GM21381 (cell line): ENCODE data around the gene IL1B.

Source experiments
- ATAC-seq: cut with Tn5 transposase; IDR thresholded peaks from one replicate; pipeline ENCODE4 v1.9.1; 2021; ENCODE audit warnings: mild to moderate bottlenecking, moderate library complexity; ENCODE audit not compliant: unreplicated experiment

Gene IL1B

GRCh38 chr2:112811276-112811831 is 25.2 kb downstream of the IL1B start:
- ATAC-seq, result no peak

DNA sequence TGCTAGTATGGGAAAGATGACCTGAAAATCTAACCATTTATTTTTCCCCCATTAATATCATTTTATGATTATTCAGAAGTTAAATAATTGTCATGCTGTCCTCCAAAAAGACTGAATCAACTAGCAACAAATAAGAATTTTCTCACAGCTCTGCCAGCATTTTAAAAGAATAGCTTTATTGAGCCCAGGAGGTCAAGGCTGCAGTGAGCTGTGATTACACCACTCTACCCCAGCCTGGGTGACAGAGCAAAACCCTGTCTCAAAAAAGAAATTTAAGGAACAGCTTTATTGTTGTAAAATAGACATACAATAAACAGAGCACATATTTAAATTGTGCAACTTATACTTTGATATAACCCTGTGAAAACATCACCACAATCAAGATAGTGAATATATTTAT is 27.5 kb downstream of the IL1B start:
- ATAC-seq, result no peak

DNA sequence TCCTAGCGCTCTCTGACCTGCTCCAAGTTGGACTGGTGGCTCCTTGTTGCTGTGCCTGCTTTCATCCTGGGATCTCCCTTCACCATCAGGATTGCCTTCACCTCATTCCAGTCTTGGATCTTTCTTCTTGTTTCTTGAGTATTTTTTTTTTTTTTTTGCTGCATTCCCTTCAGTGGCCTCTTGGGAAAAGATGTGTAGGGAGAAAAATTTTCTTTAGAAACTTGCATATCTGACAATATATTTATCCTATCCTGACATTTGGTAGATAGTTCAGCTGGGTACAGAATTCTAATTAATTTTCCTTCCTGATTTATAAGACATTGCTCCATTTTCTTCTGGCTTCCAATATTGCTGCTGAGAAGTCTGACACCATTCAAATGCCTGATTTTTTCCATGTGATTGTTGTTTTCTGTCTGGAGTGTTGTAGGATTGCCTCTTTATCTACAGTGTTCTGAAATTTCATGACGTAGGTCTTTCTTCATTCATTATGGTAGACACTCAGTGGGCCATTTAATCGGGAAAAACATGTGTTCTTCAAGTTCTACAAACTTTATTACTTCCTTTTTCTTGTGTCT is 29.3 kb downstream of the IL1B start:
- ATAC-seq, result no peak

DNA sequence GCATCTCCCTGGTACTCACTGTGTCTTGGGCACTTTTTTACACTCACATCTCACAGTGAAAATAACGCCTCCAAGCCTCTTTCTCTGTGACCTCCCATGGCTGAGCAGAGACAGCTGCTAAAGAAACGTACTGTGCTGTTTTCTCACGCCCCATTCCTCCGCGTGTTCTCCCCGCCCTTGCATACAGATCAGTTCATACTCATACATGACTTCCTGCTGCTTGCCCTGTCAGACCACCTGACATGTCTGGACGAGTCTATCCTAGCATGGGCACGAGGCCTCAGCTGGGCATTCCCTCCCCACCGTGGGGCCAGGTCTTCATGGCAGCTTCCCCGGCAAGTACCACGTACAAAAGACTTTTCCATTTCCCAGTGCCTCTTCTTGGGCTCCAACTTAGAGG is 31.0 kb downstream of the IL1B start:
- peak; percentile 48 for ATAC-seq

GRCh38 chr2:112803691-112804521 is 32.7 kb downstream of the IL1B start:
- peak; percentile 45 for ATAC-seq

- no peak for ATAC-seq
These were observed 35.5 kb downstream of the IL1B start for GRCh38 chr2:112800881-112801583.

DNA sequence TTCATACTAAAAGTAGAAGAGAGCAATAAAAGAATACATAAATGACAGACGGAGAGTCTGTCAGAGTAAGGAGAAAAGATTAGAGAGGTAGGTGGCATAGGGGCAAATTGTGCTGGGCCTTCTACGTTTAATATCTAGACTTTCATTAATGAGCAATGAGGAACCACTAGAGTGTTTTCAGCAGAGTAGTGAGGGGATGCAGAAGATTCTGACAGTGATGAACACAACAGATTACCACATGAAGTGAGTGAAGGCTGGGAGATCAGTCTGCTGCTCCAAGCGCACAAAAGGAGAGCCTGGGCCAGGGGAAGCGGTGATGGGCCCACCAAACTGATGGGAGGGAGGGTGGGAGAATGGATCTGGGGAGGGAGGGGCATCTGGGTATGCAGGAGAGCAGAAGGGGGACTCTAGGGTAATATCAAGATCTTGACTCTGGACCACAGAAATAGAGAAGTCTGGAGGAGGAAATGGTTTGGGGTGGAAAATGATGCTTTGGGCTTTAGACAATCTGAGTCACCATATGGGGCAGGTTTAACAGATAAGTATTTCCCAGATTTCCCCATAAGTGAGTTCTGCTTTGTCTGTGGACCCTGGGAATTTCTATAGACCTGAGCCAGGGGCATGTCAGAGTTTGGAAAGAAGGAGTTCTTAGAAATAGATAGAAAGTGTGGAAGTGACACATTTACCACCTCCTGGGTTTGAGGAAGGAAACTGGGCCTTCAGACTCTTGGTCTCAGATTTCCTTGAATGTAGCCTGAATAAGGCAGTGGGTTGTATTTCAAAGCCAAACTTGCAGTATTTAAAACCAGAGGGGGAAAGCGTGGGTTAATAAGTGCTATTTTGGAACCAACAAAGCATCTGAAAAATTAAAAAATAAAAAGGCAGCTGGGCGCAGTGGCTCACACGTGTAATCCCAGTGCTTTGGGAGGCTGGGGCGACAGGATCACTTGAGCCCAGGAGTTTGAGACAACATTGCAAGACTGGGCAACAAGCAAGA is 37.3 kb downstream of the IL1B start:
- no peak for ATAC-seq

DNA sequence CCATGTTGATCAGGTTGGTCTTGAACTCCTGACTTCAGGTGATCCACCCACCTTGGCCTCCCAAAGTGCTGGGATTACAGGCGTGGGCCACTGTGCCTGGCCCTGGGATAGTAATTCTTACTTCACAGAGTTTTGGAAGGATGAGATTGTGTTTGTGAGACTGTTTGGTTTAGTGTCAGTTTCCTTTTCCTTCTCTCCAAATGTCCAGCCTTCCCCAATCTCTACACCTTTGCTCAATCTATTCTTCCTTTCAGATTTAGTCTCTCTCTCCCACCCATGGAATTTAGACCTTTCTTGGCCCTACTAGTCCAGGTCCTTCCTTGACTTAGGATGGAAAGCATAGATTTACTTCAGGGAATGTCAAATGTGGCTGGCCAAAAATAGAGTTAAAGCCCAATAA is 40.1 kb downstream of the IL1B start:
- no peak for ATAC-seq

DNA sequence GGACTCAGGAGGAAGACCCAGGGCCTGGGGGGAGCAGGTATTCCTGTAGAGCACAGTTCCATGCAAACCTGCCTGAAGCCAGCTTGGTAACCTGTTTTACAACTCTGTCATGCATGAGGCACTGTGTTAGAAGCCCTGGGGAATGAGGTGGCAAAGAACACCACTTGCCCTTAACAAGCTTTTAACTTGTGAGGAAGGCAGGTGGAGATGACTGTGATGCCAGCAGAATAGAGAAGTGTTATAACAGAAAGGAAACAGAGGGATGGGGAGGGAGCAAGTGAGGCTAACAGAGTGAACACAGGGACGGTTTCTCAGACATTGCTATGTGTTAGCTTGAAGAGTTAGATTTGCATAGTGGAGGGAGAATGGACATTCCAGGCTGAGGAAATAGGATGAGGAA is 40.8 kb downstream of the IL1B start:
- ATAC-seq, result no peak

DNA sequence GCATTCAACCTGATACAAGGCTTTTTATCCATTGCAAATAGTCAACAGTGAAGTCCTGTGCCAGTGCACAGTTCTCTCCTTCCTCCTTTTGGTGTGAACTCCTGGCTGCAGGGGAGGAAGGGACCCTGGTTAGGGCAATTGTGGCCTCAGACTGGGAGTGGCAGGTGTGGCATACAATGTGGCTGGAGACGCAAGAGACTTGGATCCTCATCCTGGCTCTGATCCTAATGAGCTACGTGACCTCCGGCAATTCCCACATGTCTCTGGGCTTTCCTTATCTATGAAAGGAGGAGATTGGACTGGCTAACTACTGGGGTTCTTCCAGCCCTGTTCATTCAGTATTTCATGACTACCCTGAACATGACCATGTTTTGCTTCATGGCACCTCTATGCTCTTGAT is 41.7 kb downstream of the IL1B start:
- ATAC-seq, result no peak

GRCh38 chr2:112794131-112794733 is 42.3 kb downstream of the IL1B start:
- peak; percentile 65 for ATAC-seq

- ATAC-seq, result no peak
These were observed 43.1 kb downstream of the IL1B start for GRCh38 chr2:112793449-112793978.

GRCh38 chr2:112792419-112792818 is 44.2 kb downstream of the IL1B start:
- ATAC-seq, result no peak

DNA sequence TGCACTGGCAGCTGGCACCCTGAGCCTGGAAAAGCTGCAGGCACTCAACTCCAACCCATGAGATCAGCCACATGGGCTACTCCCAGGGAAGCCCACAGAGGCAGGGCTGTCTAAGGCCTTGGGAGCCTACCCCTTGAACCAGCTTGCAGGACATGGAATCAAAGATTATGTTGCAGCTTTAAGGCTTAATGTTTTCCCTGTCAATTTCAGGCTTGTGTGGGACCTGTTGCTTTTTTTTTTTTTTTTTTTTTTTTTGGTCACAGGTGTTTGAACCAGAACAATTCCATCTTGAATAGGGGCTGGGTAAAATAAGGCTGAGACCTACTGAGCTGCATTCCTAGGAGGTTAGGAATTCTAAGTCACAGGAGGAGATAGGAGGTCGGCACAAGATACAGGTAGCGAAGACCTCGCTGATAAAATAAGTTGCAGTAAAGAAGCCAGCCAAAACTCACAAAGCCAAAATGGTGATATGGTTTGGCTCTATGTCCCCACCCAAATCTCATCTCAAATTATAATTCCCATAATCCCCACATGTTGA is 44.8 kb downstream of the IL1B start:
- ATAC-seq, result no peak

DNA sequence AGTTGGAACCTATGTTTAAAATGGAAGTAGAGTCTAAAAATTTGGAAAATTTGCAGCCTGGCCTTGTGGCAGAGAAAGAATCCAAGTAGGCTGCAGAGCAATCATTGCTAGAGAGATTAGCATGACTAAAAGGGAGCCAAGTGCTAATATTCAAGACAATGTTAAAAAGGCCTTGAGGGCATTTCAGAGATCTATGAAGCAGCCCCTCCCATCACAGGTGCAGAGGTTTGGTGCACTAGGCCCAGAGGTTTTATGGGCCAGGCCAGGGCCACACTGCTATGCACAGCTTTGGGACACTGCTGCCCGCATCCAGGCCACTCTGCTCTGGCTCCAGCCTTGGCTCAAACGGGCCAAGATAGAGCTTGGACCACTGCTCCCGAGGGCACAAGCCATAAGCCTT is 45.6 kb downstream of the IL1B start:
- ATAC-seq, result no peak

DNA sequence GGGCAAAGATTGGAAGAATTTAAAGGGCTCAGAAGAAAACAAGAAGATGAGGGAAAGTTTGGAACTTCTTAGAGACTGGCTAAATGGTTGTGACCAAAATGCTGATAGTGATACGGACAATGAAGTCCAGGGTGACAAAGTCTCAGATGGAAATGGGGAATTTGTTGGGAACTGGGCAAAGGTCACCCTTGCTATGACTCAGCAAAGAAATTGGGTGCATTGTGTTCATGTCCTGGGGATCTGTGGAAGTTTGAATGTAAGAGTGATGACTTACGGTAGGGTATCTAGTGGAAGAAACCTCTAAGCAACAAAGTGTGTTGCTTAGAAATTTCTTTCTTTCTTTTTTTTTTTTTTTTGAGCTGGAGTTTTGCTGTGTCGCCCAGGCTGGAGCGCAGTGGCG is 46.3 kb downstream of the IL1B start:
- ATAC-seq, result no peak

- ATAC-seq, result no peak
These were observed 47.4 kb downstream of the IL1B start for GRCh38 chr2:112789186-112789585.

- ATAC-seq, result no peak
These were observed 47.9 kb downstream of the IL1B start for GRCh38 chr2:112788653-112789052.

DNA sequence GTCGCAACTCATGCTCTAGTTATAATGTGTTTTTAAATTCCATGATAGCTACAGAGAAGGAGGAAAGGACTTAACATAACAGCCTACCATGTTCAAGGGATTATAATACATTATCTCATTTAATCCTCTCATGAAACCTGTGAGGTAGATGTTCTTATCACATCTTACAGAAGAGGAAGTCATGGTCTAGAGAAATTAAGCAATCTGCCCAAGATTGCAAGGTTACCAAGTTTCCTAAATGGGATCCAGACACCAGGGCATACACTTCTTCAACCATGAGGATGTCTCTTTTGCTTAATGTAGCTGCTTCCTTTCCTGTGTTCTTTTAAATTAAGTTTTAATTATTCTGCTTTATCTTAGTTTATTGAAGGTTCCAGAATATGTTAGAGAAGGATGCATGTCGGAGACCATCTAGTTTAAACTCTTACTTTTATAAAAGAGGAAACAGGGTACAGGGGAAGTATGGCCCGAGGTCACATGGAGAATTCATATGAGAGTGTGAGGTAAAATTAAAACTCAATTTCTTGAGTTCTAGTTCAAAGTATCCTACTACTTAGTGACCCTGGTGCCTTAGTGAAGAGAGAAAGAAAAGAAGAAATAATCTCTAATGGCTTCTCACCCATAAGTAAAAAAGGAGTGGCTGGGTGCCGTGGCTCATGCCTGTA is 48.7 kb downstream of the IL1B start:
- no peak for ATAC-seq
